ENCODE measurements around the gene COL6A3. TPM values are rescaled to one million over a fixed set of nuclear protein-coding genes. Genes with fewer than 3 reads are reported as not detected.

Gene COL6A3
- total RNA-seq, 1 experiment from 2014 or later: 0.81 TPM

DNA sequence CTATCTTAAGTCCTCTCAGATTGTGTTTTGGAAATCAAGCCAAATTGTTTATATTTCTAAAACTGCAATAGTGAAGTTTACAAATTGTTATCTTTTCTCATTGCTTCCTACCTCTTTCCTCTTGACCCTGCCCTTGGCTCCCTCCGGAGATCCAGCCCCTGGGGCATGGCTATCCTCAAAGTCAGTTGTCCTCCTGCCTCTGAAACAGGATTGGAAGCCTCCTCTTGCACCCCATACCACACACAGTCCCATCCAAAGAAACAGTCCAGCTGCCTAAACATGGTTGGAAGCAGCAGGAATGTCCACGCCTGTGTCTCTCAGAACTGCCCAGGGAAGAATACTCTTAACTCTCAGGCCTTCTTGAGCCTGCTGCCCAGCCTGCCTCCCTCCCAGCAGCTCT, 30.1 kb upstream of the COL6A3 start:
- Mint-ChIP-seq H3K36me3 (ENCODE audit: insufficient read depth in 1 of 3, low read depth in 3 of 3) (no peaks in the 10 kb centered on the region), H3K4me3 (no peak overlapping the region), H3K27me3 (ENCODE audit: low read depth) (peaks cover 26% of the 10 kb centered on the region), H3K9me3 (peaks cover 3 to 4% of the 10 kb centered on the region in 2 experiments; a peak in 2 of 5 replicates), H3K4me1 (no peaks in the 10 kb centered on the region), H3K27ac (no peak overlapping the region)
- H3K27me3 ChIP-seq (ENCODE audit: insufficient read depth, low read length): no peaks in the 10 kb centered on the region
- no peak overlapping the region for H4K8ac ChIP-seq (replicated peaks; ENCODE audit: insufficient read length, low read depth, low read length)
- no peak overlapping the region for H3K14ac ChIP-seq (ENCODE audit: insufficient read depth, low read length)
- no peak overlapping the region for H3K27ac ChIP-seq (ENCODE audit: insufficient read length, low read depth, low read length)
- no peak overlapping the region for H3K18ac ChIP-seq (ENCODE audit: insufficient read length, low read depth, low read length)
- H3K9ac ChIP-seq (ENCODE audit: extremely low read depth, insufficient read length, low read length): no peak overlapping the region
- no peak overlapping the region for H2BK12ac ChIP-seq (ENCODE audit: insufficient read length, low read depth, low read length)
- H2BK120ac ChIP-seq (ENCODE audit: low read depth, low read length, poor library complexity, severe bottlenecking): no peak overlapping the region
- H3K4ac ChIP-seq (ENCODE audit: low read depth, low read length): no peak overlapping the region
- no peaks in the 10 kb centered on the region for H3K4me1 ChIP-seq (ENCODE audit: insufficient read depth, low read length)
- TF ChIP-seq, protein P1, sequence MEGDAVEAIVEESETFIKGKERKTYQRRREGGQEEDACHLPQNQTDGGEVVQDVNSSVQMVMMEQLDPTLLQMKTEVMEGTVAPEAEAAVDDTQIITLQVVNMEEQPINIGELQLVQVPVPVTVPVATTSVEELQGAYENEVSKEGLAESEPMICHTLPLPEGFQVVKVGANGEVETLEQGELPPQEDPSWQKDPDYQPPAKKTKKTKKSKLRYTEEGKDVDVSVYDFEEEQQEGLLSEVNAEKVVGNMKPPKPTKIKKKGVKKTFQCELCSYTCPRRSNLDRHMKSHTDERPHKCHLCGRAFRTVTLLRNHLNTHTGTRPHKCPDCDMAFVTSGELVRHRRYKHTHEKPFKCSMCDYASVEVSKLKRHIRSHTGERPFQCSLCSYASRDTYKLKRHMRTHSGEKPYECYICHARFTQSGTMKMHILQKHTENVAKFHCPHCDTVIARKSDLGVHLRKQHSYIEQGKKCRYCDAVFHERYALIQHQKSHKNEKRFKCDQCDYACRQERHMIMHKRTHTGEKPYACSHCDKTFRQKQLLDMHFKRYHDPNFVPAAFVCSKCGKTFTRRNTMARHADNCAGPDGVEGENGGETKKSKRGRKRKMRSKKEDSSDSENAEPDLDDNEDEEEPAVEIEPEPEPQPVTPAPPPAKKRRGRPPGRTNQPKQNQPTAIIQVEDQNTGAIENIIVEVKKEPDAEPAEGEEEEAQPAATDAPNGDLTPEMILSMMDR (conservative IDR thresholded peaks at IDR 0.05): no peak
- no peaks in the 10 kb centered on the region for H3K9me3 ChIP-seq (ENCODE audit: control insufficient read depth, low read depth, low read length)
- no peak overlapping the region for H2AK5ac ChIP-seq (ENCODE audit: insufficient read length, low read length)
- H2AFZ ChIP-seq (ENCODE audit: low read length): no peak overlapping the region
- no peaks in the 10 kb centered on the region for H3K79me1 ChIP-seq (ENCODE audit: insufficient read depth, low read depth, low read length, poor library complexity, severe bottlenecking)
- no peak overlapping the region for H3T11ph ChIP-seq (ENCODE audit: low read length)
- H3K4me2 ChIP-seq (ENCODE audit: insufficient read depth, insufficient read length, low read length): no peak overlapping the region
- no peaks in the 10 kb centered on the region for H3K79me2 ChIP-seq (ENCODE audit: insufficient read depth, low read length)
- H2BK15ac ChIP-seq (ENCODE audit: low read depth, low read length): no peak overlapping the region
- no peak overlapping the region for H2BK5ac ChIP-seq (ENCODE audit: insufficient read length, low read length)
- H3K56ac ChIP-seq (ENCODE audit: insufficient read length, low read depth, low read length): no peak overlapping the region
- H2BK20ac ChIP-seq (ENCODE audit: low read depth, low read length, poor library complexity, severe bottlenecking): no peak overlapping the region
- H4K91ac ChIP-seq (ENCODE audit: insufficient read length, low read depth, low read length): no peak overlapping the region
- no peaks in the 10 kb centered on the region for H4K20me1 ChIP-seq (ENCODE audit: control insufficient read depth, insufficient read depth, insufficient read length)
- no peaks in the 10 kb centered on the region for H3K23me2 ChIP-seq (ENCODE audit: insufficient read length, low read depth, low read length, poor library complexity, severe bottlenecking)
- no peak for DNase-seq
- no CpG with 5 or more reads among the region's 2 CpGs for WGBS (ENCODE audit: extremely low coverage, insufficient read length, low lambda C conversion rate)
- no peak overlapping the region for H3K23ac ChIP-seq (ENCODE audit: insufficient read length, low read depth, low read length)
- no peak overlapping the region for H4K5ac ChIP-seq (ENCODE audit: insufficient read length, low read depth, low read length)

Measured in H9 (cell line).